ENCODE measurements around the gene PANK4.

The PANK4 gene

GRCh38 chr1:2544093-2544874, 17.9 kb upstream of the PANK4 start:
- no peak for DNase-seq

DNA sequence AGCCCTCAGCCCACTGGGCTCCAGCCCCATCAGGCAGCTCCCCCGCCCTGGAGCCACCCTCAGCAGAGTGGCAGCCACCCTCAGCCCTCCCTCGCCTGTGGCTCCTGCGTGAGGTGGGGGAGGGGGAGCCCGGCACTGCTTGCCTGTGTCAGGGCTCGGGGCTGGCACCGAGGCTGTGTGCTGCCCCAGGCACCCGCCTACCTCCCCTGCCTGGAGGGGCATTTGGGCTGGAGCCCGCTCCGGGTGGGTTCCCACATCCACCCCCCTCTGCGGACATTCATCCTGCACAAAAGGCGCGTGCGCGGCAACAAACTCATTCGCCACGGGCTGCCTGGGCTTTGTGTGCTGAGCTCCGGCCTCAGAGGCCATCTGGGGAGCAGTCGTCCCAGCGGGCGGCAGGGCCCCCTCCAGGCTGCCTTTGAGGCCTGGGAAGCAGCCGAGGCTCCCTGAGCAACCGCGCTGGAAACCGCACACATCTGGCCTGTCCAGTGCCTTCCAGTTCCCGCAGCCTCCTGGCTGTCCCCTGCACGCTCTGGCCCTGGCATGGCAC, 17.2 kb upstream of the PANK4 start:
- DNase-seq = no peak

DNA sequence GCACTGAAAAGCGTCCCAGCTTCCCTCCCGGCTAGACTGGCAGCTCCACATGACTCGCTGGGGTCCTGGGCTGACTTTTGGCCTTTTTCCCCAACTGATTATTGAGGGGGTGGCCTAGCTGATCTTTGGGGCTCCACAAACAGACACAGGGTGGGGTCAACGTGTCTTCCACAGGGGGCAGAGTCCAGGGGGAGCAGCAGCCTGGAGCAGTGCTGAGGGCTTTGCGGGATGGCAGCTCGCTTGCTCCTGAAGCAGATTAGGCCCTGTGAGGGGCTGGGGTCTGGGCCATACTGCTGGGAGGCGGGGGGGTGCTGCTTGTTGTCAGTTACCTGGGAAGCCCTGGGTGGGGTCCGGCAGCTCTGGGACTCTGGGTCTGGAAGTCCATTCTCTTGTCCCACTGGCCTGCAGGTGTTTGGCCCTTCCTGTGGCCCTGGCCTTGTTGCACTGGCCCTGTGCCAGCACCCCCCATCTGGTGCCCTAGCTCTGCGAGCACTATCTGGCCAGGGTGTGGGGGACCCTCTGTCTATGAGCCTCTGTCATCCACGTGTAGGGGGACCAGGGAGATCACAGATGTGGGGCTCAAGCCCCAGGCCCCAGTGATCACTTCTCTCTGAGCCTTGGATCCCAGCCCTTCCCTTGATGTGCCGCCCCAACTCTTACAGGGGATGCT, 16.0 kb upstream of the PANK4 start:
- DNase-seq = no peak

DNA sequence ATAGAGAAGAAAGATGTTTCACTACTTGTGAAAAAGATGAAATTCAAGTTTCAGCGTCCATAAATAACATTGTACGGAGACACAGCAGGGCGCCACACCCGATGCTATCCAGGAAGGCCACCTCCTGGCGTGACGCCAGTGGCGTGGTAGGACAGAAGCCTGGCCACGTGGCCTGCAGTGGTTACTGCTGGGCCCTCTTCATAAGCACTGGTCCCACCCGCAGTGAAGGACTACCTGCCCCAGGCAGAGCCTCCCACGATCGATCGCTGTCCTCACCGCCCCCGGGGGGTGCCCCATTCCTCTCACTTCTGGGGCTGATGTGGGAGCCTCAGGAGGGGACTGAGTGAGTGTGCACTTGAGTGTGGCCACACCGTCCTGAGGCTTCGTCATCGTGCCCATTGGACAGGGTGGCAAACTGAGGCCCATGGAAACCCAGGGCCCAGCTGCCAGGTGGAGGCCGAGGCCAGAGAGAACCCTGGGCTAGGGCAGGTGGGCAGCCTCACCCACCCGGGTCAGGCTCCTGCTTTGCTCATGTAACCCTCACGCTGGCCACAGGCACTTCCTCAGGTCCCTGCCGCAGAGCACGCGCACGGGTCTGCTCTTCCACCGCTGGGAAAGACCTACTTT, 15.3 kb upstream of the PANK4 start:
- DNase-seq = no peak

DNA sequence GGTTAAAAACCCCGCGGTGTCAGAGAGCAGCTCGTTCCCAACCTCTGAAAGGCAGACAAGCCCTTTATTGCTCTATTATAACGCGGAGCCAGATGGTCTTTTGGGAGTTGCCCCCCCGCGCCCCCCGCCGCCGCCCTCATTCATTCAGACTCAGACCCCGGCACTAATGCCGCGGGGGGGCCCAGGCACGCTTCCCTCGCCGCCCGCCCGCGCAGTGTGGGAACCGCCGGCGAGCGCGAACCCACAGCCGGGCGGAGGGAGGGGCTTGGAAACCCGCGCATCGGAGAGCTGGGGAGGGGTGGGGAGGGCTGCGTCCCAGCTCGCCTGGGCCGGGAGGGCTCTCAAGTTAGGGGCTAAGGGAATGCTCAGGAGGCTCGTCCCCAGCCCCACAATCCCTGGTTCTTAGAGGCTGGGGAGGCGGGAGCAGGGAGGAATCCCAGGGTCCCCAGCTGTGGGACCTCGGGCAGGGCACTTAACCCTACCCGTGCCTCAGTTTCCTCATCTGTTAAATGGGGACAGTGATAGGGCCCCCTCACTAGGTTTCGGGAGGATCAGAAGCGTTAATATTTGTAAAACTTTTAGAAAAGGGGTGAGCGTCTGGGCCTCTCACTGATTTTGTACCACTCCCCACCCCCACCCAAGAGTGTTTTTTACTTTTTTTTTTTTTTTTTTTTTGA, 14.6 kb upstream of the PANK4 start:
- DNase-seq = no peak

GRCh38 chr1:2539312-2539907, 13.0 kb upstream of the PANK4 start:
- no peak for DNase-seq

GRCh38 chr1:2538872-2539271, 12.5 kb upstream of the PANK4 start:
- no peak for DNase-seq

DNA sequence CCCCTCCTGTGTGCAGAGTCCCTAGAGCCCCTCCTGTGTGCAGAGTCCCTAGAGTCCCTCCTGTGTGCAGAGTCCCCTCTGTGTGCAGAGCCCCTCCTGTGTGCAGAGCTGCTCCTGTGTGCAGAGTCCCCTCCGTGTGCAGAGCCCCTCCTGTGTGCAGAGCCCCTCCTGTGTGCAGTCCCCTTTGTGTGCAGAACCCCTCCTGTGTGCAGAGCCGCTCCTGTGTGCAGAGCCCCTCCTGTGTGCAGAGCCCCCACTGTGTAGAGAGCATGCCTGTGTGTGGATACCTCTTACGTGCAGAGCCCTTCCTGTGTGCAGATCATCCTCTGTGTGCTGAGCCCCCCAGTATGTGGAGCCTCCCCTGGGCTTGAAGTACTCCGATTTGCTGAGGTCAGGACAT, 12.0 kb upstream of the PANK4 start:
- DNase-seq = no peak

- DNase-seq = no peak
Observed at GRCh38 chr1:2537784-2538115, 11.4 kb upstream of the PANK4 start.

GRCh38 chr1:2535981-2536380, 9.6 kb upstream of the PANK4 start:
- DNase-seq = no peak

DNA sequence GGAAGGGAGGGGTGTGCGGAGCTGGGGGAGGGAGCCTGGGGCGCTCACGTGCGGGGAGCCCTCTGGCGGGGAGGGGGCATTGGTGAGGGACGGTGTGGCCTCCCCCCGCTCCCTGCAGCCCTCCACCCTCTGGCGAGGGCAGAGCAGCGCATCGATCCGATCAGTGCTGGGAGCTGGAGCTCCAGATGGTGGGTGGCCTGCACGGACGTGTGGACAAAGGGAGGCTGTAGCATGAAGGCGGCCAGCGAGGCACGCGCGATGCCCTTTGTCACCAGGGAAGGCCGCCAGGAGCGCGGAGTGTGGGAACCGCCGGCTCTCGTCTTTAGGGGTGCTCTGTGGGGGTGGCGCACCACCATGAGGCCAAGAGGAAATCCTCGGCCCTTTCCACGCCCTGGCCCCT, 9.1 kb upstream of the PANK4 start:
- DNase-seq = no peak

GRCh38 chr1:2534687-2535441, 8.5 kb upstream of the PANK4 start:
- DNase-seq = no peak

GRCh38 chr1:2534315-2534686, 7.9 kb upstream of the PANK4 start:
- no peak for DNase-seq

DNA sequence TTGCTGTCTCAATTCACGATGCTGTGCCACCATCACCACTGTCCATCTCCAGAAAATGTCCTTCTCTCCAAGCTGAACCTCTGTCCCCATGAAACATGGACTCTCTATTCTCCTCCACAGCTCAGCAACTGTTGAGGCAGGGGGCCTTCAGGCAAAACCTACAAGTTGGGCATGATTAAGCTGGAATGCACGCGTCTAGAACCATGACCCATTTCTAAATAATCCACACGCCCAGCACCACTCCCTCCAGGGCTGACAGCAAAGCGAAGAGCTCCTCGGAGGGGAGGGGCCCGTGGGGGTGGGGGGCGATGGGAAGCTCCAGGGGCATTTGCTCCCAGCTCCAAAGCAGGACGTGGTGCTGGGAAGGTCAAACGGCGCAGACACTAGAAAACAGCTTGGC, 7.0 kb upstream of the PANK4 start:
- no peak for DNase-seq

DNA sequence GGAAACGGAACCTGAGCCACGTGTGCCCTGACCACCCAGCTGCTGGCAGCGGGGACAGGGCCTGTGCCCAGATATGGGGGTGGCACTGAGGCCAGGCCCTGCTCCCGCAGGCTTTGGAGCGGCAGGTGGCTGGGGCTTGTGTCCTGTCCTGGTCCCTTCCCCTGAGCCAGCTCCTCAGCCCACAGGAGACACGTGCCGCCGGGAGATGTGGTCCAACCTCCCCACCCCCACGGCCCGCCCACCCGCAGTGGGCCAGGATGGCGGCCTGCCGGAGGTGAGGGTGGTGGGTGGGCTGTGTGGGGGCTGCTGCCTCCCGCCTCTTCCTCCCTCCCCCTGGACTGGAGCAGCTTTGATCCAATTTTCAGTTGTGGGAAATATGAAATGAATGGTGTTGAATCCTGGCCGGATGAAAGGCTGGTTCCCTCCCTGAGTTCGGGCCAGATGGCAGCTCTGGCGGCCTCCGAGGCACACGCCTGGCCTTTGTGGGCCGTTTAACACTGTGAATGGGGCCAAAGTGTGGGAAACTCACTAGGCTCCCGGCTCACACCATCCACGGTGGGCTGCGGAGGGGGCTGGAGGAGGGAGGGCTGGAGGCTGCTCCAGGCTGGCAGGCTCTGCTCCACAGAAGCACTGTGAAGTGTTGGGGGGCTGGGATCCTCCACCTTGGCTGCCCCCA, 6.2 kb upstream of the PANK4 start:
- no peak for DNase-seq

- DNase-seq = no peak
Observed at GRCh38 chr1:2530513-2531361, 4.3 kb upstream of the PANK4 start.

DNA sequence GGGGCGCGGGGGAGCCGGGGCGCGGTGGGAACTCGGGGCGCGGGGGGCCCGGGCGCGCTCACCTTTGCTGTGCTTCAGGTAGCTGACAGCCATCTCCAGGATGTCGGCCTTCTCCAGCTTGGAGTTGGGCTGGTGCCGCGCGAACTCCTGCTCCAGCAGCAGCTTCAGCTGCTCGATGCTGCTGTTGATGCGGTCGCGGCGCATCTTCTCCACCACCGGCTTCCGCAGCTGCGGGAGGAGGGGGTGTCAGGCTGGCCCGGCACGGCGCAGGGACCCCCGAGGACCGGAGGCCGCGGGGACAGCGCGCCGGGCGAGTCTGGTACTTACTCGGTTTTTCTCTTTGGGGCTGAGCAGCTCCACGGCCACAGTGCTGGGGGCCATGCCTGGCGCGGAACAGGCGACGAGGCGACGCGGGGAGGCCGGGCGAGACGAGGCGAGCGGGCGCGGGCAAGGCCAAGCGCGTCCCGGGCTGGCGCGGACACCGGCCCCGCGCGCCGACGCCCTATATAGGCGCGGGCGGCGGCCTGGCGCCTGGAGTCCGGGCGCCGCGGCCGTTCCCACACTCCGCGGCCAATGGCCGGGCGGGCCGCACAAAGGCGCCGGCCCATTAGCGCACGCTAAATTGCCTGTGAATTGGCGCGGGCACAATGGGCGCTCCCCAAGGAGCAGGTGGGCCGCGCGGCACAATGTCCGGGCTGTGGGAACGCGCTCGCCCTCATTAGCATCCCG, 3.6 kb upstream of the PANK4 start, which contains the start of gene HES5:
Gene HES5 (minus strand): TSS at position 480 of the 729 bp plus-strand sequence. CDS start 99 bp downstream, at position 381.
- no peak for DNase-seq

DNA sequence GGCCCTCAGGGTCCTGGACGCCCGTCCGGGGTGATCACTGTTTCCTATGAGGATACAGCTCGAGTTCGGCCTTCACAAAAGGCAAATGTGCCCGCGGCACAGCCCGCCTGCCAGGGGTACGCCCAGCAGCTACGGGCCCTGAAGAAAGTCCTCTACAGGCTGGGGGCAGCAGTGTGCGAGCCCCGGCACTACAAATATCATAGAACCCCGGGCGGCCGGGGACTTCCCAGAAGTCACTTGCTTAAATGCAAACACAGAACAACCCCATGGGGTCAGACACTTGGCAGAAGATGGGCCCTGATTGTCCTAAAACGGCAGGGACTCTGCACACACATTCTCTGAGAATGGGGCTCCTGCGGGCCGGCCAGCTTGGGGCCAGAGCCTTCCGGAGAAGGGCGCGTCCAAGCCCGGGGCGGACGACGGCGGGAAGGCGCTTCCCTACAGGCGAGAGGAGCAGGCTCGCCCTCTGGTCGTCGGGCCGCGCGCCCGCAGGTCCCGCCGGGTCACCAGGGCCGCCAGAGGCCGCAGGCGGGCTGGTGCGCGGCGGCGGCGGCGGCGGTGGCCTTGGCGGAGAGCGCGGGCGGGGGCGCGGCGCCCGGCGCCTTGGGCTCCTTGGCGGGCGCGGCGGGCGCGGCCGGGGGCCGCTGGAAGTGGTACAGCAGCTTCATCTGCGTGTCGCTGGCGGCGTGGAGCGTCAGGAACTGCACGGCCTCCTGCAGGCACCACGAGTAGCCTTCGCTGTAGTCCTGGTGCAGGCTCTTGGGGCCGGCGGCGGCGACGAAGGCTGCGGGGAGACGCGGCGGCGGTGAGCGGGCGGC, 2.8 kb upstream of the PANK4 start:
- DNase-seq = no peak

- DNase-seq = no peak
Observed at GRCh38 chr1:2528611-2528965, 2.2 kb upstream of the PANK4 start.

Data from NCI-H526 treated with DMSO at 0.1 percent for 48 hours (cell line).